DND-41 (cell line): ENCODE data around the gene ADD2.

Experiments used
- ATAC-seq: fragments of 200-7000 bp; cut with Tn5 transposase; 3 replicates; pipeline ENCODE4 v1.9.1; 2021; ENCODE audit warnings: low read depth; ENCODE audit not compliant: insufficient read depth
- DNase-seq: peaks from one replicate; pipeline ENCODE4 v3.0.0-alpha.2; 2020
- H2AFZ ChIP-seq: 2 replicates; pipeline ENCODE4 v1.6.0; 2012; ENCODE audit warnings: low read depth, low read length
- H3K27ac ChIP-seq: 2 replicates; pipeline ENCODE4 v1.5.1; 2012; ENCODE audit warnings: low read length, inconsistent platforms
- H3K27me3 ChIP-seq: fragments of 200-600 bp; sonication (generic); 2 replicates; pipeline ENCODE4 v1.6.0; 2012; ENCODE audit warnings: low read length, mild to moderate bottlenecking, inconsistent platforms; ENCODE audit not compliant: insufficient read depth, poor library complexity
- H3K36me3 ChIP-seq: 2 replicates; pipeline ENCODE4 v1.5.1; 2012; ENCODE audit warnings: low read length, inconsistent platforms; ENCODE audit not compliant: insufficient read depth
- H3K4me1 ChIP-seq: 2 replicates; pipeline ENCODE4 v1.5.1; 2012; ENCODE audit warnings: mild to moderate bottlenecking, low read length; ENCODE audit not compliant: insufficient read depth
- H3K4me2 ChIP-seq: 2 replicates; pipeline ENCODE4 v1.6.0; 2012; ENCODE audit warnings: mild to moderate bottlenecking, moderate library complexity, low read length, inconsistent platforms; ENCODE audit not compliant: insufficient read depth
- H3K4me3 ChIP-seq, 2 experiments: fragments of 200-600 bp in 1 of 2; shearing (Covaris generic) in 1 of 2; 2 replicates each; pipeline ENCODE4 v1.5.1; 2012 to 2016; ENCODE audit warnings: inconsistent platforms in 2 of 2, low read length in 2 of 2, mild to moderate bottlenecking in 2 of 2, low read depth in 1 of 2, moderate library complexity in 1 of 2
- H3K79me2 ChIP-seq: 2 replicates; pipeline ENCODE4 v1.6.0; 2012; ENCODE audit warnings: low read length, inconsistent platforms; ENCODE audit not compliant: insufficient read depth
- H3K9ac ChIP-seq: 2 replicates; pipeline ENCODE4 v1.6.0; 2012; ENCODE audit warnings: low read depth, mild to moderate bottlenecking, inconsistent platforms, low read length, moderate library complexity
- H3K9me3 ChIP-seq: 2 replicates; pipeline ENCODE4 v1.5.1; 2012; ENCODE audit warnings: low read length, moderate library complexity, mild to moderate bottlenecking, inconsistent platforms; ENCODE audit not compliant: insufficient read depth, severe bottlenecking
- H4K20me1 ChIP-seq: 2 replicates; pipeline ENCODE4 v1.6.0; 2012; ENCODE audit warnings: low read length; ENCODE audit not compliant: insufficient read depth
- EZH2 ChIP-seq: IDR thresholded peaks from 3 replicates; pipeline ENCODE4 v1.6.1; 2012; ENCODE audit warnings: borderline replicate concordance, low read depth, mild to moderate bottlenecking, moderate library complexity, low read length, inconsistent platforms; ENCODE audit not compliant: severe bottlenecking
- TF ChIP-seq, protein P1 (sequence below): IDR thresholded peaks from 2 replicates; pipeline ENCODE4 v1.5.1; 2012; ENCODE audit warnings: borderline replicate concordance, low read length, moderate library complexity, mild to moderate bottlenecking; ENCODE audit not compliant: poor library complexity, severe bottlenecking; ENCODE audit errors: extremely low read depth

ADD2 gene

GRCh38 chr2:70724366-70724765 lies 43.6 kb downstream of the ADD2 start:
- no peak for DNase-seq
- ATAC-seq, result no peak
- H3K4me2 ChIP-seq, result no peak overlapping the region
- no peak overlapping the region for H3K4me3 ChIP-seq
- no peak overlapping the region for H2AFZ ChIP-seq
- H3K27me3 ChIP-seq, result peaks cover 4% of the 10 kb centered on the region
- no peak overlapping the region for H3K9ac ChIP-seq
- TF ChIP-seq, protein P1, sequence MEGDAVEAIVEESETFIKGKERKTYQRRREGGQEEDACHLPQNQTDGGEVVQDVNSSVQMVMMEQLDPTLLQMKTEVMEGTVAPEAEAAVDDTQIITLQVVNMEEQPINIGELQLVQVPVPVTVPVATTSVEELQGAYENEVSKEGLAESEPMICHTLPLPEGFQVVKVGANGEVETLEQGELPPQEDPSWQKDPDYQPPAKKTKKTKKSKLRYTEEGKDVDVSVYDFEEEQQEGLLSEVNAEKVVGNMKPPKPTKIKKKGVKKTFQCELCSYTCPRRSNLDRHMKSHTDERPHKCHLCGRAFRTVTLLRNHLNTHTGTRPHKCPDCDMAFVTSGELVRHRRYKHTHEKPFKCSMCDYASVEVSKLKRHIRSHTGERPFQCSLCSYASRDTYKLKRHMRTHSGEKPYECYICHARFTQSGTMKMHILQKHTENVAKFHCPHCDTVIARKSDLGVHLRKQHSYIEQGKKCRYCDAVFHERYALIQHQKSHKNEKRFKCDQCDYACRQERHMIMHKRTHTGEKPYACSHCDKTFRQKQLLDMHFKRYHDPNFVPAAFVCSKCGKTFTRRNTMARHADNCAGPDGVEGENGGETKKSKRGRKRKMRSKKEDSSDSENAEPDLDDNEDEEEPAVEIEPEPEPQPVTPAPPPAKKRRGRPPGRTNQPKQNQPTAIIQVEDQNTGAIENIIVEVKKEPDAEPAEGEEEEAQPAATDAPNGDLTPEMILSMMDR, result no peak
- no peak for TF ChIP-seq EZH2
- no peaks in the 10 kb centered on the region for H3K79me2 ChIP-seq
- H3K4me1 ChIP-seq, result no peaks in the 10 kb centered on the region
- no peaks in the 10 kb centered on the region for H3K9me3 ChIP-seq
- no peaks in the 10 kb centered on the region for H3K36me3 ChIP-seq
- H4K20me1 ChIP-seq, result no peaks in the 10 kb centered on the region
- no peak overlapping the region for H3K27ac ChIP-seq

- no peaks in the 10 kb centered on the region for H3K79me2 ChIP-seq
- TF ChIP-seq, protein P1, result no peak
- no peak for TF ChIP-seq EZH2
- H3K4me2 ChIP-seq, result no peak overlapping the region
- H3K4me3 ChIP-seq, result no peak overlapping the region
- ATAC-seq (no peak), DNase-seq (no peak)
- H3K27ac ChIP-seq, result no peak overlapping the region
- no peaks in the 10 kb centered on the region for H3K36me3 ChIP-seq
- no peaks in the 10 kb centered on the region for H4K20me1 ChIP-seq
- H3K9me3 ChIP-seq, result no peaks in the 10 kb centered on the region
- H3K9ac ChIP-seq, result no peak overlapping the region
- no peaks in the 10 kb centered on the region for H3K4me1 ChIP-seq
- peaks cover 9% of the 10 kb centered on the region for H3K27me3 ChIP-seq
- no peak overlapping the region for H2AFZ ChIP-seq
These were observed 44.6 kb downstream of the ADD2 start for GRCh38 chr2:70723286-70723885.

DNA sequence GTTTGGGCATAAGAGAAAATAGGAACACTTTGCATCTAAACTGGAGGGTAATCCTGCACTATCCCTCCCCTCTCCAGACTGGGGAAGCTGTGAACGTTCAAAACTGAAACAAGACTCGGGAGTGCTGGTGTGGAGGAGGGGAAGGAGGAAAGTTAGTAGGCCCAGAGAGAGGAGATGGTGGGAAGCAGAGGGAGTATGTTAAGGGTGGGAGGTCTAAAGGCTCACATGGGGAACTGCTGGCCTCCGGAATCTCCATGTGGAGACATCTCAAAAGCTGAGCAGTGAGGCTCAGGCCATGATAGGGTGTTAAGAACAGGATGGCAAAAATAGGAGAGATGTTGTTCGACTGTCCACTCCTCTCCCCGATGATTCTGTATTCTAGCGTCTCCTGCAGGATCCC lies 47.9 kb downstream of the ADD2 start:
- Histone ChIP-seq H3K36me3 (no peaks in the 10 kb centered on the region), H3K27me3 (peaks cover 30% of the 10 kb centered on the region), H3K9ac (no peak overlapping the region), H3K4me2 (no peak overlapping the region), H3K27ac (no peak overlapping the region), H3K4me1 (no peaks in the 10 kb centered on the region), H2AFZ (no peak overlapping the region), H3K4me3 (no peak overlapping the region), H4K20me1 (no peaks in the 10 kb centered on the region), H3K9me3 (no peaks in the 10 kb centered on the region), H3K79me2 (no peaks in the 10 kb centered on the region)
- no peak for TF ChIP-seq EZH2
- TF ChIP-seq, protein P1, result no peak
- ATAC-seq, result no peak
- DNase-seq, result no peak

DNA sequence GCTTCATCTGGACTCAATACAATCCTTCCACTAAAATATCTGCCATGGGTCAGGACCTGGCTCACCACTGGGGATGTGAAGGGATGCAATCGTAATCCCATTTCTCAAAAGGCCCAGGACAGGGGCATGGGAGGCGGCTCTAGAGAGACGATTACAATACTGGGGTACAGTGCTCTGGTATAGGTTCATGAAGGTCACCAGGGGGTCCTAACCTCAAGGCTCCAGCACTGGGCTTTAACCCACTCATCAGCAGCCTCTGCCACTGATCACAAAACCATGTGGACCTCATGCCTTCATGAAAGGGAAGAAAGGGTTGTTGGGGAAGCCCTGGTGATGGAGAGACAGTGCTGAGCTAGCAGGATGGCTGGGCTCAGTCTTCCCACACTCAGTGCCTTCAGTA lies 48.8 kb downstream of the ADD2 start:
- Histone ChIP-seq H4K20me1 (no peaks in the 10 kb centered on the region; the same call in 1 of the 2 replicates), H3K9me3 (no peaks in the 10 kb centered on the region), H3K4me3 (no peak overlapping the region), H3K9ac (no peak overlapping the region), H2AFZ (no peak overlapping the region), H3K36me3 (no peaks in the 10 kb centered on the region), H3K4me1 (no peaks in the 10 kb centered on the region), H3K27me3 (peaks cover 38% of the 10 kb centered on the region), H3K79me2 (no peaks in the 10 kb centered on the region), H3K4me2 (no peak overlapping the region), H3K27ac (no peak overlapping the region)
- DNase-seq (no peak), ATAC-seq (no peak)
- TF ChIP-seq EZH2, result no peak
- TF ChIP-seq, protein P1, result no peak
